Activated CD8-positive, alpha-beta T cell treated with anti-CD3 and anti-CD28 coated beads for 36 hours (primary cell): Measurements from ENCODE around the gene SLC7A6. TPM values are rescaled to one million over a fixed set of nuclear protein-coding genes. Genes with fewer than 3 reads are reported as not detected.

Experiments
- ATAC-seq: fragments of 200-7000 bp; cut with Tn5 transposase; one replicate; pipeline ENCODE4 v1.10.0; 2021; ENCODE audit warnings: mild to moderate bottlenecking, moderate library complexity
- CTCF ChIA-PET: fragments of 350-600 bp; sonication (Branson Sonifier 250); formaldehyde crosslinking; loops from one replicate; lab custom pipeline; 2021; ENCODE audit warnings: antibody characterized with exemption; lab: Charles Lee
- POLR2A ChIA-PET: fragments of 350-600 bp; sonication (Branson Sonifier 250); formaldehyde crosslinking; loops from one replicate; lab custom pipeline; 2021; ENCODE audit warnings: antibody characterized with exemption; lab: Charles Lee
- DNase-seq: peaks from one replicate; pipeline ENCODE4 v3.0.0-alpha.2; 2020
- H3K27ac Mint-ChIP-seq: one replicate; pipeline ENCODE4 v1.8.0; 2021; ENCODE audit warnings: mild to moderate bottlenecking, mixed read lengths
- H3K27me3 Mint-ChIP-seq: one replicate; pipeline ENCODE4 v1.8.0; 2021; ENCODE audit warnings: mixed read lengths
- H3K36me3 Mint-ChIP-seq: one replicate; pipeline ENCODE4 v1.8.0; 2021; ENCODE audit warnings: low read depth, mixed read lengths
- H3K4me1 Mint-ChIP-seq: one replicate; pipeline ENCODE4 v1.8.0; 2021; ENCODE audit warnings: low read depth, mixed read lengths
- H3K4me3 Mint-ChIP-seq: one replicate; pipeline ENCODE4 v1.8.0; 2021; ENCODE audit warnings: mild to moderate bottlenecking, moderate library complexity, mixed read lengths
- H3K9me3 Mint-ChIP-seq: one replicate; pipeline ENCODE4 v1.8.0; 2021; ENCODE audit warnings: mixed read lengths
- CTCF ChIP-seq: fragments of 200-600 bp; IDR thresholded peaks from one replicate; pipeline ENCODE4 v1.8.0; 2022; ENCODE audit warnings: antibody characterized with exemption, mild to moderate bottlenecking
- intact Hi-C: fragments of 100-400 bp; cut with micrococcal nuclease; formaldehyde crosslinking; loops from one replicate; pipeline ENCODE4 v1.10.0; 2022
- total RNA-seq, 2 experiments: library from RNA; stranded (reverse); gene quantifications; one replicate each; pipeline ENCODE4 v1.2.3, GENCODE V29; 2021

The SLC7A6 gene
- total RNA-seq, 2 experiments from 2014 or later, result 73.8 to 76.9 TPM

- CTCF ChIA-PET, result interaction anchor here (1.1 to 7.4 kb wide), 5 partner anchors 12 to 61 kb away, joined by 3 to 31 read pairs (median 7); no protein-coding TSS in a partner anchor
Observed at GRCh38 chr16:68267612-68268405, 3.5 kb downstream of the SLC7A6 start.

GRCh38 chr16:68269793-68270192 lies 5.5 kb downstream of the SLC7A6 start:
- intact Hi-C loops, result loop anchor here (2.0 to 5.0 kb wide), 2 partner anchors 15 to 43 kb away; partner anchors contain the start of genes PRMT7 and SLC7A6OS
- Mint-ChIP-seq H3K4me3 (peak overlapping the region; percentile 36), H3K27ac (peak overlapping the region; percentile 91), H3K27me3 (no peaks in the 10 kb centered on the region), H3K36me3 (peaks cover 58% of the 10 kb centered on the region), H3K9me3 (no peaks in the 10 kb centered on the region), H3K4me1 (peaks cover 78% of the 10 kb centered on the region)
- ATAC-seq (peak; percentile 12), DNase-seq (no peak)
- no peak for TF ChIP-seq CTCF
- CTCF ChIA-PET, result interaction anchor here (2.3 to 8.5 kb wide), 4 partner anchors 8 to 59 kb away, joined by 7 to 97 read pairs (median 26); partner anchors contain the start of gene SLC7A6
- POLR2A ChIA-PET, result interaction anchor here (2.6 to 3.5 kb wide), 3 partner anchors 11 to 19 kb away, joined by 8 to 24 read pairs (median 14); no protein-coding TSS in a partner anchor

More at GRCh38 chr16:68267612-68268405, 3.5 kb downstream of the SLC7A6 start:
- TF ChIP-seq CTCF, result no peak
- Mint-ChIP-seq H3K4me3 (peak overlapping the region; percentile 43), H3K36me3 (peaks cover 41% of the 10 kb centered on the region), H3K4me1 (peaks cover 69% of the 10 kb centered on the region), H3K27me3 (no peaks in the 10 kb centered on the region), H3K9me3 (no peaks in the 10 kb centered on the region), H3K27ac (peak overlapping the region; percentile 88)
- intact Hi-C loops, result loop anchor here (5.0 kb wide), 1 partner anchor 44 kb away; the partner anchor contains the start of genes PRMT7 and SLC7A6OS
- ATAC-seq, result no peak
- DNase-seq, result no peak
- POLR2A ChIA-PET, result interaction anchor here (1.5 to 3.5 kb wide), 4 partner anchors 13 to 182 kb away, joined by 3 to 24 read pairs (median 11); partner anchors contain the start of gene NFATC3

- Mint-ChIP-seq H3K4me1 (peaks cover 84% of the 10 kb centered on the region), H3K9me3 (no peaks in the 10 kb centered on the region), H3K36me3 (peaks cover 60% of the 10 kb centered on the region), H3K4me3 (peak overlapping the region; percentile 36), H3K27me3 (no peaks in the 10 kb centered on the region), H3K27ac (peak overlapping the region; percentile 91)
- POLR2A ChIA-PET, result interaction anchor here (2.5 to 3.5 kb wide), 2 partner anchors 14 to 18 kb away, joined by 7 to 24 read pairs; no protein-coding TSS in a partner anchor
- TF ChIP-seq CTCF, result no peak
- no peak for DNase-seq
- peak; percentile 49 for ATAC-seq
- CTCF ChIA-PET, result interaction anchor here (4.1 to 8.5 kb wide), 3 partner anchors 8 to 58 kb away, joined by 21 to 97 read pairs (median 31); partner anchors contain the start of gene SLC7A6
- intact Hi-C loops, result loop anchor here (2.0 kb wide), 1 partner anchor 14 kb away; no protein-coding TSS in a partner anchor
Observed at GRCh38 chr16:68270353-68270752, 6.0 kb downstream of the SLC7A6 start.

- intact Hi-C loops, result no loop called here
- peak overlapping the region; percentile 96 for H3K27ac Mint-ChIP-seq
- no peaks in the 10 kb centered on the region for H3K27me3 Mint-ChIP-seq
- no peak for TF ChIP-seq CTCF
- DNase-seq (peak; percentile 49), ATAC-seq (peak; percentile 2)
- ChIA-PET POLR2A (interaction anchor here (0.6 to 5.9 kb wide), 11 partner anchors 9 to 56 kb away, joined by 3 to 42 read pairs (median 4); partner anchors contain the start of genes PRMT7, SLC7A6 and SLC7A6OS), CTCF (interaction anchor here (0.6 to 8.5 kb wide), 5 partner anchors 11 to 56 kb away, joined by 3 to 97 read pairs (median 31); partner anchors contain the start of gene SLC7A6)
- H3K4me1 Mint-ChIP-seq, result peaks cover 88% of the 10 kb centered on the region
- peak overlapping the region; percentile 53 for H3K4me3 Mint-ChIP-seq
- peaks cover 65% of the 10 kb centered on the region for H3K36me3 Mint-ChIP-seq
- H3K9me3 Mint-ChIP-seq, result no peaks in the 10 kb centered on the region
Observed at GRCh38 chr16:68272507-68273209, 8.3 kb downstream of the SLC7A6 start.
